GM19023 (cell line): ENCODE results near the gene PLXDC2.

Experiments used
- ATAC-seq: cut with Tn5 transposase; IDR thresholded peaks from one replicate; pipeline ENCODE4 v1.9.1; 2021; ENCODE audit warnings: mild to moderate bottlenecking, moderate library complexity; ENCODE audit not compliant: unreplicated experiment

Gene PLXDC2

GRCh38 chr10:19815731-19816410, 361 bp upstream of the PLXDC2 start:
- ATAC-seq, result peak; percentile 44

- peak; percentile 15 for ATAC-seq
Observed at GRCh38 chr10:19817231-19817933, 1.1 kb downstream of the PLXDC2 start.

GRCh38 chr10:19818876-19819275, 2.6 kb downstream of the PLXDC2 start:
- ATAC-seq, result no peak

- no peak for ATAC-seq
Observed at GRCh38 chr10:19819419-19820033, 3.3 kb downstream of the PLXDC2 start.

GRCh38 chr10:19824381-19825342, 8.4 kb downstream of the PLXDC2 start:
- no peak for ATAC-seq

GRCh38 chr10:19825700-19826099, 9.5 kb downstream of the PLXDC2 start:
- no peak for ATAC-seq

- ATAC-seq, result no peak
Observed at GRCh38 chr10:19826712-19827111, 10.5 kb downstream of the PLXDC2 start.

GRCh38 chr10:19828278-19829049, 12.2 kb downstream of the PLXDC2 start:
- no peak for ATAC-seq

GRCh38 chr10:19832699-19833098, 16.5 kb downstream of the PLXDC2 start:
- no peak for ATAC-seq

- ATAC-seq, result no peak
Observed at GRCh38 chr10:19833170-19833824, 17.1 kb downstream of the PLXDC2 start.

GRCh38 chr10:19835952-19836351, 19.7 kb downstream of the PLXDC2 start:
- ATAC-seq, result no peak

- no peak for ATAC-seq
Observed at GRCh38 chr10:19839090-19839489, 22.9 kb downstream of the PLXDC2 start.

- no peak for ATAC-seq
Observed at GRCh38 chr10:19839552-19839951, 23.3 kb downstream of the PLXDC2 start.

- no peak for ATAC-seq
Observed at GRCh38 chr10:19840776-19841175, 24.5 kb downstream of the PLXDC2 start.

GRCh38 chr10:19843487-19843886, 27.3 kb downstream of the PLXDC2 start:
- ATAC-seq, result no peak

- ATAC-seq, result no peak
Observed at GRCh38 chr10:19845503-19846368, 29.5 kb downstream of the PLXDC2 start.

GRCh38 chr10:19847321-19847720, 31.1 kb downstream of the PLXDC2 start:
- no peak for ATAC-seq

- no peak for ATAC-seq
Observed at GRCh38 chr10:19848226-19848985, 32.2 kb downstream of the PLXDC2 start.
